ENCODE measurements around the gene EPHA2. TPM values are rescaled to one million over a fixed set of nuclear protein-coding genes. Genes with fewer than 3 reads are reported as not detected.
A peak's percentile ranks its signal among the peaks of the same experiment; 100 is the strongest.

The EPHA2 gene
- total and polyA plus RNA-seq, 4 donors, result 5.4 to 25.9 (median 15.7) TPM

GRCh38 chr1:16092097-16092922, 63.6 kb downstream of the EPHA2 start:
- no peak overlapping the region for H3K4me3 ChIP-seq (ENCODE audit: low read length in 2 of 2)
- intact Hi-C loops (cut with DNase I), result no loop called here
- H3K27ac ChIP-seq (ENCODE audit: low read depth in 1 of 2, low read length in 2 of 2), result no peak overlapping the region
- no peaks in the 10 kb centered on the region for H3K27me3 ChIP-seq (ENCODE audit: control insufficient read depth in 1 of 2, insufficient read depth in 2 of 2, low read length in 1 of 2)
- ATAC-seq (ENCODE audit: low FRiP score) (no peak), DNase-seq (peak in 1 of 2 donors; percentile 59)
- H3K4me1 ChIP-seq (ENCODE audit: control insufficient read depth in 1 of 2, insufficient read depth in 2 of 2, low read length in 2 of 2), result no peaks in the 10 kb centered on the region
- no peaks in the 10 kb centered on the region for H3K9me3 ChIP-seq (ENCODE audit: control insufficient read depth, low read length)
- 91 to 92% methylated on average over 18 of the region's 18 CpGs for WGBS, 2 donors
- H3K36me3 ChIP-seq (ENCODE audit: control insufficient read depth in 1 of 2, insufficient read depth in 2 of 2, low read length in 1 of 2), result no peaks in the 10 kb centered on the region

- intact Hi-C loops (cut with DNase I), result no loop called here
- no peaks in the 10 kb centered on the region for H3K27me3 ChIP-seq (ENCODE audit: control insufficient read depth in 1 of 2, insufficient read depth in 2 of 2, low read length in 1 of 2)
- no peak overlapping the region for H3K27ac ChIP-seq (ENCODE audit: low read depth in 1 of 2, low read length in 2 of 2)
- no peak for ATAC-seq (ENCODE audit: low FRiP score)
- H3K4me1 ChIP-seq (ENCODE audit: control insufficient read depth in 1 of 2, insufficient read depth in 2 of 2, low read length in 2 of 2), result no peaks in the 10 kb centered on the region
- DNase-seq, result peak in 1 of 2 donors; percentile 67
- H3K9me3 ChIP-seq (ENCODE audit: control insufficient read depth, low read length), result no peaks in the 10 kb centered on the region
- H3K36me3 ChIP-seq (ENCODE audit: control insufficient read depth in 1 of 2, insufficient read depth in 2 of 2, low read length in 1 of 2), result no peaks in the 10 kb centered on the region
- H3K4me3 ChIP-seq (ENCODE audit: low read length in 2 of 2), result no peak overlapping the region
- WGBS, 2 donors, result 78 to 81% methylated on average over 8 of the region's 8 CpGs
Measured at GRCh38 chr1:16091296-16091695, 64.6 kb downstream of the EPHA2 start.

GRCh38 chr1:16090076-16090826, 65.6 kb downstream of the EPHA2 start:
- Histone ChIP-seq H3K27me3 (ENCODE audit: control insufficient read depth in 1 of 2, insufficient read depth in 2 of 2, low read length in 1 of 2) (no peaks in the 10 kb centered on the region), H3K4me3 (ENCODE audit: low read length in 2 of 2) (no peak overlapping the region), H3K27ac (ENCODE audit: low read depth in 1 of 2, low read length in 2 of 2) (no peak overlapping the region), H3K36me3 (ENCODE audit: control insufficient read depth in 1 of 2, insufficient read depth in 2 of 2, low read length in 1 of 2) (no peaks in the 10 kb centered on the region), H3K9me3 (ENCODE audit: control insufficient read depth, low read length) (no peaks in the 10 kb centered on the region), H3K4me1 (ENCODE audit: control insufficient read depth in 1 of 2, insufficient read depth in 2 of 2, low read length in 2 of 2) (no peaks in the 10 kb centered on the region)
- ATAC-seq (ENCODE audit: low FRiP score), result no peak
- DNase-seq, result peak in 1 of 2 donors; percentile 67
- intact Hi-C loops (cut with DNase I), result no loop called here
- 62 to 65% methylated on average over 5 of the region's 5 CpGs for WGBS, 2 donors

- Histone ChIP-seq H3K9me3 (ENCODE audit: control insufficient read depth, low read length) (no peaks in the 10 kb centered on the region), H3K4me1 (ENCODE audit: control insufficient read depth in 1 of 2, insufficient read depth in 2 of 2, low read length in 2 of 2) (no peaks in the 10 kb centered on the region), H3K27me3 (ENCODE audit: control insufficient read depth in 1 of 2, insufficient read depth in 2 of 2, low read length in 1 of 2) (no peaks in the 10 kb centered on the region), H3K36me3 (ENCODE audit: control insufficient read depth in 1 of 2, insufficient read depth in 2 of 2, low read length in 1 of 2) (no peaks in the 10 kb centered on the region), H3K4me3 (ENCODE audit: low read length in 2 of 2) (no peak overlapping the region), H3K27ac (ENCODE audit: low read depth in 1 of 2, low read length in 2 of 2) (no peak overlapping the region)
- DNase-seq (peak; percentile 59 to 80), ATAC-seq (ENCODE audit: low FRiP score) (no peak)
- intact Hi-C loops (cut with DNase I), result no loop called here
- WGBS, 2 donors, result 81 to 87% methylated on average over 9 of the region's 9 CpGs
Measured at GRCh38 chr1:16088996-16089395, 66.9 kb downstream of the EPHA2 start.

- Histone ChIP-seq H3K4me3 (ENCODE audit: low read length in 2 of 2) (no peak overlapping the region), H3K27me3 (ENCODE audit: control insufficient read depth in 1 of 2, insufficient read depth in 2 of 2, low read length in 1 of 2) (no peaks in the 10 kb centered on the region), H3K9me3 (ENCODE audit: control insufficient read depth, low read length) (no peaks in the 10 kb centered on the region), H3K27ac (ENCODE audit: low read depth in 1 of 2, low read length in 2 of 2) (no peak overlapping the region), H3K4me1 (ENCODE audit: control insufficient read depth in 1 of 2, insufficient read depth in 2 of 2, low read length in 2 of 2) (no peaks in the 10 kb centered on the region), H3K36me3 (ENCODE audit: control insufficient read depth in 1 of 2, insufficient read depth in 2 of 2, low read length in 1 of 2) (no peaks in the 10 kb centered on the region)
- ATAC-seq (ENCODE audit: low FRiP score) (peak; percentile 37), DNase-seq (peak in 1 of 2 donors; percentile 57)
- 93 to 94% methylated on average over 17 of the region's 17 CpGs for WGBS, 2 donors
- intact Hi-C loops (cut with DNase I), result no loop called here
Measured at GRCh38 chr1:16088351-16088911, 67.4 kb downstream of the EPHA2 start.

GRCh38 chr1:16087733-16088132, 68.1 kb downstream of the EPHA2 start:
- Histone ChIP-seq H3K36me3 (ENCODE audit: control insufficient read depth in 1 of 2, insufficient read depth in 2 of 2, low read length in 1 of 2) (no peaks in the 10 kb centered on the region), H3K27me3 (ENCODE audit: control insufficient read depth in 1 of 2, insufficient read depth in 2 of 2, low read length in 1 of 2) (no peaks in the 10 kb centered on the region), H3K9me3 (ENCODE audit: control insufficient read depth, low read length) (no peaks in the 10 kb centered on the region), H3K4me3 (ENCODE audit: low read length in 2 of 2) (no peak overlapping the region), H3K4me1 (ENCODE audit: control insufficient read depth in 1 of 2, insufficient read depth in 2 of 2, low read length in 2 of 2) (no peaks in the 10 kb centered on the region), H3K27ac (ENCODE audit: low read depth in 1 of 2, low read length in 2 of 2) (no peak overlapping the region)
- ATAC-seq (ENCODE audit: low FRiP score) (no peak), DNase-seq (peak; percentile 11 to 45)
- intact Hi-C loops (cut with DNase I), result no loop called here
- WGBS, 2 donors, result 81 to 84% methylated on average over 7 of the region's 7 CpGs

GRCh38 chr1:16085522-16085921, 70.3 kb downstream of the EPHA2 start:
- H3K9me3 ChIP-seq (ENCODE audit: control insufficient read depth, low read length), result no peaks in the 10 kb centered on the region
- WGBS, 2 donors, result 88% methylated on average over 6 of the region's 6 CpGs
- H3K4me1 ChIP-seq (ENCODE audit: control insufficient read depth in 1 of 2, insufficient read depth in 2 of 2, low read length in 2 of 2), result no peaks in the 10 kb centered on the region
- H3K27ac ChIP-seq (ENCODE audit: low read depth in 1 of 2, low read length in 2 of 2), result no peak overlapping the region
- H3K27me3 ChIP-seq (ENCODE audit: control insufficient read depth in 1 of 2, insufficient read depth in 2 of 2, low read length in 1 of 2), result no peaks in the 10 kb centered on the region
- H3K4me3 ChIP-seq (ENCODE audit: low read length in 2 of 2), result no peak overlapping the region
- ATAC-seq (ENCODE audit: low FRiP score), result no peak
- intact Hi-C loops (cut with DNase I), result no loop called here
- H3K36me3 ChIP-seq (ENCODE audit: control insufficient read depth in 1 of 2, insufficient read depth in 2 of 2, low read length in 1 of 2), result no peaks in the 10 kb centered on the region
- DNase-seq, result peak; percentile 14 to 54

GRCh38 chr1:16083486-16083885, 72.4 kb downstream of the EPHA2 start:
- ATAC-seq (ENCODE audit: low FRiP score) (no peak), DNase-seq (peak; percentile 37 to 62)
- Histone ChIP-seq H3K27ac (ENCODE audit: low read depth in 1 of 2, low read length in 2 of 2) (no peak overlapping the region), H3K27me3 (ENCODE audit: control insufficient read depth in 1 of 2, insufficient read depth in 2 of 2, low read length in 1 of 2) (no peaks in the 10 kb centered on the region), H3K36me3 (ENCODE audit: control insufficient read depth in 1 of 2, insufficient read depth in 2 of 2, low read length in 1 of 2) (no peaks in the 10 kb centered on the region), H3K9me3 (ENCODE audit: control insufficient read depth, low read length) (no peaks in the 10 kb centered on the region), H3K4me1 (ENCODE audit: control insufficient read depth in 1 of 2, insufficient read depth in 2 of 2, low read length in 2 of 2) (no peaks in the 10 kb centered on the region), H3K4me3 (ENCODE audit: low read length in 2 of 2) (no peak overlapping the region)
- intact Hi-C loops (cut with DNase I), result loop anchor here (5.0 kb wide), 2 partner anchors 159 to 279 kb away; no protein-coding TSS in a partner anchor
- WGBS, 2 donors, result 89 to 96% methylated on average over 5 of the region's 5 CpGs
